Measurements from ENCODE around the gene APBA2. TPM values are rescaled to one million over a fixed set of nuclear protein-coding genes. Genes with fewer than 3 reads are reported as not detected.

APBA2 gene
- total RNA-seq, 4 donors from 2014 or later = 1.3 to 7.0 (median 2.4) TPM

GRCh38 chr15:29071232-29071881 is 185.6 kb downstream of the APBA2 start:
- H3K27ac ChIP-seq = no peak overlapping the region
- TF ChIP-seq POLR2AphosphoS5 (IDR thresholded peaks at IDR 0.05) (no peak), POLR2A (IDR thresholded peaks at IDR 0.05) (no peak), CTCF (IDR thresholded peaks at IDR 0.05) (no peak), EP300 (IDR thresholded peaks at IDR 0.05) (no peak)
- H3K27me3 ChIP-seq = no peaks in the 10 kb centered on the region
- no peaks in the 10 kb centered on the region for H3K36me3 ChIP-seq
- H3K4me3 ChIP-seq = no peak overlapping the region
- DNase-seq (ENCODE audit: low spot score in 2 of 2) = no peak
- no peaks in the 10 kb centered on the region for H3K4me1 ChIP-seq
- WGBS = 82% methylated on average over 10 of the region's 11 CpGs
- H3K9me3 ChIP-seq = no peaks in the 10 kb centered on the region

GRCh38 chr15:29071882-29072273 is 186.1 kb downstream of the APBA2 start:
- DNase-seq (ENCODE audit: low spot score in 2 of 2) = no peak
- H3K27ac ChIP-seq = no peak overlapping the region
- no peak overlapping the region for H3K4me3 ChIP-seq
- no peaks in the 10 kb centered on the region for H3K27me3 ChIP-seq
- no peaks in the 10 kb centered on the region for H3K36me3 ChIP-seq
- WGBS = 94% methylated on average over 7 of the region's 7 CpGs
- TF ChIP-seq POLR2A (IDR thresholded peaks at IDR 0.05) = no peak
- no peak for TF ChIP-seq EP300 (IDR thresholded peaks at IDR 0.05)
- TF ChIP-seq CTCF (IDR thresholded peaks at IDR 0.05) = no peak
- TF ChIP-seq POLR2AphosphoS5 (IDR thresholded peaks at IDR 0.05) = no peak
- no peaks in the 10 kb centered on the region for H3K9me3 ChIP-seq
- no peaks in the 10 kb centered on the region for H3K4me1 ChIP-seq

- no peak overlapping the region for H3K4me3 ChIP-seq
- no peaks in the 10 kb centered on the region for H3K9me3 ChIP-seq
- WGBS = 76% methylated on average over 5 of the region's 5 CpGs
- no peak for DNase-seq (ENCODE audit: low spot score in 2 of 2)
- no peaks in the 10 kb centered on the region for H3K4me1 ChIP-seq
- H3K27me3 ChIP-seq = no peaks in the 10 kb centered on the region
- no peak overlapping the region for H3K27ac ChIP-seq
- H3K36me3 ChIP-seq = no peaks in the 10 kb centered on the region
- TF ChIP-seq POLR2A (IDR thresholded peaks at IDR 0.05) (no peak), POLR2AphosphoS5 (IDR thresholded peaks at IDR 0.05) (no peak), EP300 (IDR thresholded peaks at IDR 0.05) (no peak), CTCF (IDR thresholded peaks at IDR 0.05) (no peak)
Observed at GRCh38 chr15:29072444-29072843, 186.7 kb downstream of the APBA2 start.

GRCh38 chr15:29074045-29074444 is 188.3 kb downstream of the APBA2 start:
- no peak overlapping the region for H3K27ac ChIP-seq
- no peaks in the 10 kb centered on the region for H3K36me3 ChIP-seq
- H3K9me3 ChIP-seq = no peaks in the 10 kb centered on the region
- H3K27me3 ChIP-seq = no peaks in the 10 kb centered on the region
- TF ChIP-seq CTCF (IDR thresholded peaks at IDR 0.05) = no peak
- TF ChIP-seq EP300 (IDR thresholded peaks at IDR 0.05) = no peak
- TF ChIP-seq POLR2A (IDR thresholded peaks at IDR 0.05) = no peak
- no peak for TF ChIP-seq POLR2AphosphoS5 (IDR thresholded peaks at IDR 0.05)
- no peaks in the 10 kb centered on the region for H3K4me1 ChIP-seq
- WGBS = 49% methylated on average over 4 of the region's 4 CpGs
- no peak for DNase-seq (ENCODE audit: low spot score in 2 of 2)
- no peak overlapping the region for H3K4me3 ChIP-seq

GRCh38 chr15:29078541-29078940 is 192.8 kb downstream of the APBA2 start:
- TF ChIP-seq POLR2AphosphoS5 (IDR thresholded peaks at IDR 0.05) = no peak
- no peak for TF ChIP-seq EP300 (IDR thresholded peaks at IDR 0.05)
- no peak for TF ChIP-seq POLR2A (IDR thresholded peaks at IDR 0.05)
- no peak for TF ChIP-seq CTCF (IDR thresholded peaks at IDR 0.05)
- DNase-seq (ENCODE audit: low spot score in 2 of 2) = no peak

More at GRCh38 chr15:29078541-29078940, 192.8 kb downstream of the APBA2 start:
- WGBS = 94% methylated on average over 10 of the region's 10 CpGs
- Histone ChIP-seq H3K9me3 (no peaks in the 10 kb centered on the region), H3K4me1 (no peaks in the 10 kb centered on the region), H3K27me3 (no peaks in the 10 kb centered on the region), H3K4me3 (no peak overlapping the region), H3K27ac (no peak overlapping the region), H3K36me3 (no peaks in the 10 kb centered on the region)
